ENCODE measurements around the gene FOXO6.

FOXO6 gene

DNA sequence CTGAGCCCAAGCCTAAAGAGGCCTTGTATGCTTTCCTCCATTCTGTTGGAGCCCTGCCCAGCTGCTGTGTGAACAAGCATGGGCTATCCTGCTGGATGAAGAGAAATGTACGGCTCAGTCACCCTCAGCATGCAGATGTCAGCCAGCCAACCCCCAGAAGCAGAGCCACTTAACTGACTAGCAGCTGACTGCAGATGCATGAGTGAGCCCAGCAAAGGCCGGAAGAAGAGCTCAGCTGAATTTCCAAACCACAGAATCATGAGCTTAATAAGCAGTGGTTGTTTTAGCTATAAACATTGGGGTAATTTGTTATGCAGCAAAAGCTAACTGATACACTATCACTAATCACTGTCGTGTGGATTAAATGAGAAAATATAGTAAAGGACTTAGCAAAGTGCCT is 39.0 kb downstream of the FOXO6 start:
- DNase-seq: peak in 2 of 51 donors; percentile 12 to 14

DNA sequence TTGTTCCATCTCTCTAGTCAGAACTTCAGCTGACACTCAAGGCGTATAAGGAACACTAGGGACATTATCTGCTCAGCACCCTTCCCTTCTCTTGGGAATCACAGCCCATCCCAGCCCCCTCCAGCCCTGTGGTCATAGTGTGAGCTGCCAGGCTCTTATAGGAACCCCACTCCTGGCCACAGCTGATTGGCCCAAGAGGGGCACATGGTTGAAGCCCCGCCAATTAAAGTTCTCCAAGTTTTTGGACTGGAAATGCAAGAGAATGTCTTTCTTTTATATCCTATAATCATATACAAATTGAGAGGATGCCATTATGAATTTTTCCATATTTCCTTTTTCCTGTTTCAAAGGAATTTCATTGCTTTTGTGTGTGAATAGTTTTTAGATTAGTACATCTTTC is 40.7 kb downstream of the FOXO6 start:
- no peak for DNase-seq

DNA sequence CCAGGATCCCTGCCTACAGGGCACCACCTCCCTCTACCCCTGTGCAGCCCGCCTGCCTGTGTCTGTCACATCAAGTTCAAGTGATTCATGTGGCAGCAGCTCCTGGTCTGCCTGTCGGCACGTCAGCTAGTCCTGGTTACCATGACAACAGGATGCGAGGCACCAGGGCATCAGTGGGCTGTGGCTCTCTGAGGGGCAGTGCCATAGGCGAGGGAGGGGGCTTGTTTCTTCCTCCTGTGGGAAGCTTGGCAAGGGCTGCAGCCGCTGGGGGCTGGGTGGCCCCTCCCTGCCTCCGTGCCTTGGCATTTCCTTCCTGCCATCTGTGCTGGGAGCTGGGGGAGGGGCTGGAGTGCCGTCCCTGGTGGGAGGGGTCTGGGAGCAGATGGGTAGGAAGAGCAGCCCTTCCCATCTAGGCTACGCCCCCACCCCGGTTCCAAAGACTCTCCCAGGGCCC is 43.1 kb downstream of the FOXO6 start:
- DNase-seq: peak in 32 of 51 donors; percentile 9 to 74 (median 41)

DNA sequence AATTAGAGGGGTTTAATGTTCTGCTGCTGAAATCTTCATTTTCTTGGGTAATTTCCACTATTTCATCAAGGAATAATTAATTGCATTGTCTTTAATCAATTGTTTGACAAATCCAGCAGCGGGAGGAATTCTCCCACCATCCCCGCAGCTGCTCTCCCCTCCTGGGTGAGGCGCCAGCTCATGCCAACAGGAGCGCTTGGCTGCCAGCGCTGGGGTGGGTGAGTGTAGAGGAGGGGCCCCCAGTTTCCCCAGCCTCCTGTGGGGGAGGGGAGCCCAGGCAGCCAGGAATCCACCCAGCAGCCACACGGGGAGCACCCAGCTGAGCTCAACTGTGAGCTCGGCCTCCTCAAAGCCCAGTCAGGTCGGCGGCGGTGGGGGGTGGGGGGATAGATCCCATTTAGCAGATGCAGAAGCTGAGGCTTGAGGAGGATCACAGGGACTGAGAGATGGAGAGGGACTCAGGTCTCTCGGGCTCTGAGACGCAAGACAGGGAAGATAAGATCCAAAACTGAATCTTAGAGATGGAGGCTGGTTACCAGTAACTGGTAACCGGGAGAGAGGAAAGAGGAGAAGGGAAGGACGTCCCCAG is 46.5 kb downstream of the FOXO6 start:
- DNase-seq: no peak

DNA sequence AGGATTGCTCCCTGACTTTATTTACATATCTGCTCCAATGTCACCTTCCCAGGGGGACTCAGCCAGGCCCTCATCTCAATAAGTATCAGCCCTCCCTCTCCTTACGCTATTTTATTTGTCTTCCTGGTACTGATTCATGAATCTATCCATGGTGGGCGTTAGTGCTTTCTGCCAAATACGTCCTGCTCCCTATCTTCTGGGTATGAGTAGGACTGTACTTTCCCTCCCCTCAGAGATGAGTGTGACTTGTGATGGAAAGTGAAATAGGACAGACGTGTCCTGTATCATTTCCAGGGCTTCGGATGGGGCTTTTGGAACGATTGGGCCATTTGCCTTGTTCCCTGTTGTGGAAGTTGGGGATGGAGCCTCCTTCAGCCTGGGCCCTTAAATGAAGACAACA is 47.5 kb downstream of the FOXO6 start:
- DNase-seq: no peak

DNA sequence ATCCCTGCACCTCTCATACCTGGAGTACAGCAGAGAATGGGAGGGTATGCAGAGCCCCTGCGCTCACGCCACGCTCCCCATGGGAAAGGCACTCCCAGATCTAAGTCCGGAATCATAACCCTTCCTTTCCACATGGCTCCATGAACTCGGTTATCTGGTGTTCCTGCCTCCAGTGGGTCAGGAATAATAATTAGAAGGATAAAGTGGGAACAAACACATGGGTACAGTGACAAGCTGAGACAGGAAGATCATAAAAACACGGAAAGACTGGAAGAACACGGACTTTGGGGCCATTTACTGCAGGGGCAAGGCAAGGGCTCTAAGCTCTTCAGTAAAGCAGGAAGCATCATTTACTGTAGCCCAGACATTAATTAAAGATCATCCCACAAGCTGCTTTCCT is 48.6 kb downstream of the FOXO6 start:
- no peak for DNase-seq

DNA sequence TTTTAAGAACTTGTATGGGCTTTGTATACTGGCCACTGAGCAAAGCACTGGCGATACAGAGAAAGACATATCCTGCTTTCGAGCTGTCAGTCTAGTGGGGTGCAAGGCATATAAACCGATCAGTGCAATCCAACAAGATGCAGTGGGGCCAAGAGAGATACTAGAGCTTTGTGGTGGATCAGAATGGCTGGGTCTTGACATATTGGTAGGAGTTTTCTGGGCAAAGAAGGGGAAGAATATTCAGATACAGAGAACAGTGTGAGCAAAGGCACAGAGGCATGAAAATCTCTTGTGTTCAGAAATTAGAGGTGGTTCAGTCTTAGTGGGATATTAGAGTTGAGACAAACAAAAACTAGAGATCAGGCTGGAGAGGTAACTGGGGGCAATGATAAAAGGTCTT is 49.2 kb downstream of the FOXO6 start:
- DNase-seq: no peak

DNA sequence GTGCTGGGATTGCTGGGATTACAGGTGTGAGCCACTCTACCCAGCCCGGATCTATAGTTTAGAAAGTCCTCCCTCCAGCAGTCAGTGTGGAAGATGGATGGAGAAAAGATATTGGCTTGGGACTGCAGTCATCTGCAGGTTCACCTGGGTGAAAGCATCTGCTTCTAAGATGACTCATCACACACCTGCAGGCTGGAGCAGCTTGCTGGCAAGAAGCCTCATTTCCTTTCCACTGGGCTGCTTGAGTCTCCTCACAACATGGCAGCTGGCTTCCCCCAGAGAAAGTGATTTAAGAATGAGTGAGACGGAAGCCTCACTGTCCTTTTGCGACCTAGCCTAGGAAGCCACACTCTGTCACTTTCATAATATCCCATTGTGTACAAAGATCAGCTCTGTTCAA is 50.0 kb downstream of the FOXO6 start:
- no peak for DNase-seq

DNA sequence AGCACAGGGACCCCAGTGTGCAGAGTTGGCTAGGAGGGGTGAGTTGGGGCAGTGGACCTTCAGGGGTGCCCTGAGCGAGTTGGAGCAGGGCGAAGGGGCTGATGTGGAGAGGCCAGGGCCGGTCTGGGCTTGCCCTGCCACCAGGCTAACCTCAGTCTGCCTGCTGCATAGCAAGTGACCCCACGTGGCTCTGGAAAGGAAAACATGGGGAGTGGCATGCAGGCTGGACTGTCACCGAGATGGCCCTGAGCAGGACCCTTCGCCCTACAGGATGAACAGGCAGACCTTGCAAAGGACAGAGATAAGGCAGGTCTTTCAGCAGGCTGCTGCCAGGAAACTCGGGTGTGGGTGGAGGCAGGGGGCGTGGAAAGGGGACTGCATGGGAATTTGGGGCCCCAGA is 51.5 kb downstream of the FOXO6 start:
- DNase-seq: no peak

DNA sequence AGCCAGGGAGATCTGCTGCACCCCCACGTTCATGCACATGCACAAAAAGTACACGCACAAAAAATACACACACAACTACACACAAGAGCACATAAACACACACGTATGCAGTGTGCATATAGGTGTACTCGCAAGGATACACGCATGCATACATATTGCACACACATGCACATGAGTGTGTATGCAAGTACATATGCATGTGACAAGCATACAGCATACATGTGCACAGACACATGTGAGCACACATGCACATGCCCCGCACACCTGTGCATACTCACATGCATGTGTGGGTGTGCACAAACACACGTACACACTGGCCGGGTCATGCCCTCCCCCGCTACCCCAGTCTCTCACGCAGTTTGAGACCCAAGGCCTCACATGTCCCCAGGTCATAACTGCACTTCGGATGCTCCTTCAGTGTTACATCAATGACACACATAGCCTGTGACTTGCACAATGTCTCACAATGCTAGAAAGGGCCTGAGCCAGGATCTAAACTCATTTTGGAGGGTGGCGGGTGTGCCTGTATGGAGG is 52.6 kb downstream of the FOXO6 start:
- DNase-seq: no peak

DNA sequence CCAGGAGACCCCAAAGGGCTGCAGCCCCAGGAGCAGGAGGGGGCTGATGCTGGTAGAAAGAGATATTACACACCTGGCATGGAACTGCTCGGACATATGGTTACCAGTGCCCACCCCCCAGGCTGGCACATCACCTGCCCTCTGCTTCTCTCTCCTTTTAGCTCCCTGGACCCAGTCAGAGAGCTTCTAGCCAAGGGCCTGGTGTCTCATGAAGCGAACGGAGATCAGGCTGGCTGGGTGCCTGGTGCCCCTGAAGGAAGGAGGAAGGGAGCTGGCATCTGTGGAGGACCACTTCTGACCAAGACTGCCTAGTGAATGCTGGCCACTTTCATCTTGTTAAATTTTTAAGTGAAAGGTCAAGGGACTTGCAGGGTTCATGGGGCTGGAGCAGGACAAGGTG is 53.1 kb downstream of the FOXO6 start:
- peak in 3 of 51 donors; percentile 11 to 34 (median 17) for DNase-seq

DNA sequence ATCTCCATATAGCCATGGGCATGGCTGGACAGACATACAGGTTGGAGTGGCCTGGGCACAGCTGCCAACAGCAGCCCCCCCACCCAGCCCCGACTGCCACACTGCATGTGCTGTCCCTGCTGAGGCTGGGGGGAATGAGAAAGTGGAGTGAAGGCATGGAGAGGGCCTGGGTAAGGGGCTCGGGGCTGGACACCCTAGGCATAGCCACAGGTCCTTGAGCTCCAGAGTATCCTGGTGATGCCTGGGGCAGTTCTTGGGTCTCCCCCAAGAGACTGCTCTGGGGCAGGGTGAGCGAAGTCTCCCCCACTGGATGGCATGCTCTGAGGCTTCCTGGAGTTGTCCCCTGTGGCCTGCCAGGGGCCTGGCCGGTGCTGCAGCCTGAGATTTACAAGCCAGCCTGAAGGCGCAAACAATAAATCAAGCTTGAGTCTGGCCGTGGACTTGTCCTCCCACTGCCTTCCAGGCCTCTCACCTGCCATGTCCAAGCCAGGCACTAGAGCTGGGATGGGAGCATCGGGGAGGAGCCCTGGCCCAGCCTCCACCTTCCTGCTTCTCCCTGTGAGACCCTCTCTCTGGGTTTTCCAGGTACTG is 53.6 kb downstream of the FOXO6 start:
- DNase-seq: no peak

DNA sequence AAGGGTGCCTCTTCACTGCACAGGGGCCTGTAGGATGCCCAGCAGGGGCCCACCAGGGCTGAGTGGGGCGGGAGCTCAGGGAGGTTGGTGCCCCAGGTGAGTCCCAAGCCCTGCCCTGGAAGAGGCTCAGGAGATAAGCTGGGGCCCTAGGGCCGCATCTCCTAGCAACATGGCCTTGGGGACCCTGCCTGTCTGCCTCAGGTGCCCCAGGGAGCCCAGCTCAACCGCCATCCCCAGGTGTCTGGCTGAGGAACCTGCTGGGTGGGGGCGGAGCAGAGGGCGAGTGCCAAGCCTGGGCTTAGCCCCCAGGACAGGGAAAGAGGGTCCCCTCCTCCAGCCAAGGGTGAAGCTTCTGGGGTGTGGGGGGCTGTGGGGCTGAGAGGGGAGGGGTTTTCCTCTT is 54.8 kb downstream of the FOXO6 start:
- DNase-seq: no peak

DNA sequence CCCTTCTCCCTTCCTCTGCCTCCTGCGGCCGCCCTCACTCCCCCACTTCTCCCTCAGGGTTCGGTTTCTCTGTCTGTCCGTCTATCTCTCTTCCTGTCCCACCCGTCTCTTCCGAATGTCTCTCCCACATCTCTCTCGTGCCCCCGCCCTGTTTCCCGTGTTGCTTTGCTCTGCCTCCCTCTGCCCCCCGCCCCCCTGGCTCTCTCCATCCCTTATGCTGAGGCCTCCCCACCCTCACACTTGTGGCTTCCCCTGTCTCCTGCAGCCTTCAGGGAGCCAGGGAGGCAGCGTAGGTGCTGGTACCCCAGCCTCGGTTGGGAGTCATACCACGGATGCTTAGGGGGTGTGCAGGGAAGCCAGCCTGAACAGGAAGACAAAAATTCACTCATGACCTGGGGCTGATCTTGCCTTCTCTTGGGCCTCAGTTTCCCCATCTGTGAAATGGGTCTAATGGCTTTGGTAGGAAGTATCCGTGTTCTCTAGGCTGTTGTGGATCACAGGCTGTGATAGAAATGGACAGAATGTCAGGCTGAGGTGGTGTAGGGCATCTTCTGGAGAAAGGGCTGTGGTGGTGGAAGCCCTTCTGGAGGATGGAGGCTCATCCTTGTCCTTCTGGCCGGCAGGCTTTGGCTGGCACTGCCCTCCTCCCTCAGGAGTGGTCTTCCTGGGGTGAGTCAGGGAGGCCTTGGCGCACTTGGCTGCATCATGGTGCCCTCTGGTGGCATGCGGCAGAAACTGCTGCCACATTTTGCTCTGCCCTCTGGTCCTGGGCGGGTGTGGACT is 55.5 kb downstream of the FOXO6 start:
- peak in 46 of 51 donors; percentile 3 to 73 (median 38) for DNase-seq

DNA sequence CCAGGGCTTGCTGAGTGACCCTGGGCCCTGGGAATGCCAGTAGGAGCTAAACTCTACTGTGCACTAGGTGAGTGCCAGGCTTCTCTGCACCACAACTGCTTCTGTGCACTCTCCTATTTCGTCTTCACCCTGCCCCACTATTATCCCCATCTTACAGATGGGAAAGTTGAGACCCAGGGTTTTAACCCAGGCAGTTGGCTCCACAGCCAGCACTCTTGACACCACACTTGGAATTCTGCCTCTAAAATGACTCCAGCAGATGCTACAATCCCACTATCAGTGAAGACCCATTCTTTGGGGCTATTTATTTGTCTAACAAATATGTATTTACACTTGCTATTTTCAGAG is 56.1 kb downstream of the FOXO6 start:
- DNase-seq: no peak

DNA sequence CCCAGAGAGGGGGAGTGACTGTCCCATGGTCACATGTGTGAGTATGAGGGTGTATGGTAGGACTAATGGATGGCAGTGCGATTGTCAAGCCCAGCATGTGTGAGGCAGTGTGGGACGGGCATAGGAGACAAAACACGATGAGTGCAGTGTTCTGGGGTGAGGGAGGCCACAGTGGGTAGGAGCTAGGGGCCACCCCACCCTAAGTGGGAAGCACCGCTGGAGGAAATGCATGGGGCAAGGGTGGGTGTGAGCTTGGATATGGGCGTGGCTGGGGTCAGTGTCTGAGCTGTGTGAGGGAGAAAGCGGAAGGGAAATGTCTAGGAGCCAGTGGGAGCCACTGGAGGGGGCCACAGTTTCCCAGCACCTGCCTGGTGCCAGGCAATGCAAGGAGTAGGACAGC is 56.5 kb downstream of the FOXO6 start:
- no peak for DNase-seq

DNA sequence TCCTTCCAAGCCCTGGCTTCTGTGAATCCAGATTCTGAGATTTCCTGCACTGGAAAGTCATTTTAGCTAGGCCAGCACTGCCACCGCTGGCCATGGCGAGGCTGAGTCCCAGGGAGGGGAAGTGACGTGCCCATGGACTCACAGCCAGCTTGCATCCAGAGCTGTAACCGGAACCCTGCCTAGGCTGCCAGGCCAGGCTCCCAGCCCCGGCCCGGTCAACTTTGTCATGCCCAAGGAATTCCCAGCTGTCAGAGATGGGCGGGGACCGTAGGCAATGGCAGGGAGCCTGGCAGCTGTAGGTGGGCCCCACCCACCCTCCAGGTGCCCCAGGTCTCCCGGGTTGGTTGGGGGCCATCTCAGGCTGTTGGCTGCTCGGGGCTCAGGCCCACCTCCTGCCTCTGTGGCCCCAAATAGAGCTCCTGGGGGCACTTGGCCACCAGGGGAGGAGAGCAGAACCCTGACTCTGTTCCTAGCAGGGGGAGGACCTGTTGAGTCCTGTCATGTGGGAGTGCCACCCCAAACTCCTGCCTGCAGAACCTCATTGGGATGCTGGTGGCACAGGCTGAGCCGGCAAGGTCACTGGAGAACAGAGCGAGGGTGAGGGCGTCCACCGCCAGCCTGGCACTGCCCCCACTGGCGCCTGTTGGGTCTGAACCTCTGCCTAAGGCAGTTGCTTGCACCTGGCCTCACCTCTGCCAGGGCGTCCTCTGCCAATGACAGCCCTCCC is 57.8 kb downstream of the FOXO6 start:
- DNase-seq: peak in 4 of 51 donors; percentile 18 to 26 (median 22)

DNA sequence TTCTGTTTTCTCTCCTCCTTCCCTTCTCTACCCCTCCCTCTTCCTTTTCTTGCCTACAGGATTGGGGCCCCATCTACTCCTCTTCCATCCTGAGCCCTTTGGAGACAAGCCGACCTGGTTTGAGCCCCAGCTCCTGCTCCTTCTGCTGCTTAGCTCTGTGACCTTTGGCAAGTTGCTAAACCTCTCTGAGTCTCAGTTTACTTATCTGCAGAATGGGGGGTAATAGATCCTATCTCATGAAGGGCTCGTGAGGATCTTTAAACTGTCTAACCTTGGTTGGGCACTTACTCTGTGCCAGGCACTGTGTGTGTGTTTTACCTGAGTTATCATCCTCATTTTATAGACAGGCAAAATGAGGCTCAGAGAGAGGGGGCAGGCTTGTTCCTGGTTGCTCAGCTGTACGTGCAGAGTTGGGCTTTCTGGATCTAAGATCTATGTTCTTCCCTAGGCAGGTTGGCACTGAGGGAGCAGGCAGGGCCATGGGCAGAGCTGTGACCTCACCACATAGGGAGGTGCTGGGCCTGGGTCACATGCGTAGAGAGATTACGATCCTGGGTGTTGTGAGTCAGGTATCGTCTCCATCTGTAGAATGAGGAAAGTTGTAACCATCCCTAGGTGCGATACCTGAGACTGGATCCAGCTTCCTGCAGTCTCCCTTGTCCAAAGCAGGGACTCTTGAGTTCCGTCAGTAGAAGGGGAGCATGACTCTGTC is 58.5 kb downstream of the FOXO6 start:
- no peak for DNase-seq

DNA sequence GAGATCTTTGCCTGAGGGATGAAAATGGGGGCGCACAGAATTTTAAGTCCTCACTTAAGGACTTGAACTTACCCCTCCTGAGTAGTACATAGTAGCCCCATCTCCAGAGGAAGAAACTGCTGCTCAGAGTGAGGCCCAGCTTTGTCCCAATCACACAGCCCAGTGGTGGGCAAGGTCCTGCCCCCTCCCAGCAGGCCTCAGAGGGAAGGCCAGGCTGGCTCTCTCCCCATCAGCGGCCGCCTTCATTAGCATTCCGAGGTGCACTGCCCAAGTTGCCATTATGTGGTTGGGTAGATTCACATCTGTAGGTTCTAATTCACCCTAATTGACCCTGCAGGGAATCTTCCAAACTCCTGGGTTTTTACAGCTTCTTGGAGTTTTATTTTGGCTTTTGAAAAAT is 59.1 kb downstream of the FOXO6 start:
- no peak for DNase-seq

DNA sequence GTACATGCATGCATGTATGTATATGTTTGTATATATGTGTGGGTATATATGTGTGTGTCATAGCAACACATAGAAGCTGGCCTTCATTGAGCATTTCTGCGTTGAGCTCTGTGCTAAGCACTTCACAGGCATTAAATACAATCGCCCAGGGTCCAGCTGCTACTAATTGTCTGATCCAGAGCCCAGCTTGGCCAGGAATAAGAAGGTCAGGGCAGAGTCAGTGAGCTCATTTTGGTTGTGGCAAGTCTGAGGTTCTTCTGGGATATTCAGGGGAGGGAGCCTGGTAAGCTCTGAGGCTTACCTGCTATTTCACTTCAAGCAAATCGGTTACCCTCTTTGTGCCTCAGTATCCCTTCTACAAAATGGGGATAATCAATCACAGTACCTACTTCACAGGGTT is 59.6 kb downstream of the FOXO6 start:
- no peak for DNase-seq

DNA sequence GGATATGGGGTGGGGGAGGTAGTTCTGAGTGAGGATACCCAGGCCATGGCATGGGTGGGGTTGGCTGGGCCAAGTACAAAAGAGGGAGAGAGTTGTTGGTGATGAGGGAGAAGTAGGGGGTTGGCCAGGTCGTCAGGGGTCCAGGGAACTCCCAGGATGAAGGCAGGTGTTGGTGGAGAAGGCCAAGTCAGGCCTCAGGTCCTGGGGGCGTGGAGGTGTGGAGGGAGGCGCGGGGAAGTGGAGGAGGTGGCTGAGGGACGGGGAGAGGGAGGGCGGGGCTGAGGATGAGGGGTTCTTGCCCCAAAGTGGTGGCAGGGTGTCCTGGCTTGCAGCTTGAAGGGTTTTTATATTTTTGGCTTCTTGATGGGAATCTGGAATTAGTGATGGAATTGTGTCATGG is 61.1 kb downstream of the FOXO6 start:
- DNase-seq: no peak
